HCT116 (cell line): Measurements from ENCODE around the gene CRAT. TPM values are rescaled to one million over a fixed set of nuclear protein-coding genes. Genes with fewer than 3 reads are reported as not detected.

Experiments used
- ATAC-seq: fragments of 200-7000 bp; cut with Tn5 transposase; 2 replicates; pipeline ENCODE4 v1.9.1; 2020; ENCODE audit warnings: mild to moderate bottlenecking, moderate library complexity
- BruUV-seq: library from RNA; stranded (reverse); fragments of 400-500 nt; replicated peaks from 2 replicates; lab custom pipeline; 2021; lab: Mats Ljungman, UMichigan
- CTCF ChIA-PET: fragments of 300-600 bp; sonication (Branson Sonifier 250); formaldehyde crosslinking; loops from one replicate; lab custom pipeline; 2021; ENCODE audit warnings: antibody characterized with exemption; lab: Charles Lee
- POLR2A ChIA-PET: fragments of 300-600, 350-600 bp; sonication (Branson Sonifier 250); formaldehyde crosslinking; loops from one replicate; lab custom pipeline; 2021; ENCODE audit warnings: antibody characterized with exemption; lab: Charles Lee
- RAD21 ChIA-PET, 2 experiments: fragments of 300-600 bp; sonication (Branson Sonifier 250); formaldehyde crosslinking; loops; one replicate each; lab custom pipeline; 2023; ENCODE audit warnings: low total read pairs in 2 of 2; ENCODE audit not compliant: uncharacterized antibody in 2 of 2, unreplicated experiment in 2 of 2, low non-redundant PET in 1 of 2; lab: Charles Lee
- DNase-seq: peaks from one replicate; pipeline ENCODE4 v3.0.0-alpha.2; 2010; ENCODE audit warnings: low read depth, low spot score
- H2AFZ ChIP-seq: fragments of 200-600 bp; shearing (Covaris generic), sonication (generic); 2 replicates; pipeline ENCODE4 v1.6.1; 2017; ENCODE audit warnings: low read depth, mixed run types, mixed read lengths, antibody characterized with exemption, low read length; ENCODE audit not compliant: poor library complexity, severe bottlenecking
- H3K27ac ChIP-seq: 2 replicates; pipeline ENCODE4 v1.5.1; 2012; ENCODE audit warnings: low read depth, low read length
- H3K27me3 ChIP-seq: fragments of 200-600 bp; sonication (generic); 2 replicates; pipeline ENCODE4 v1.6.1; 2016; ENCODE audit warnings: mixed run types, low read length, mixed read lengths; ENCODE audit not compliant: insufficient read depth
- H3K36me3 ChIP-seq, 2 experiments: fragments of 200-500 bp in 1 of 2; fragments of 200-600 bp in 1 of 2; sonication (Bioruptor generic) in 1 of 2; sonication (generic) in 1 of 2; 2 replicates each; pipeline versions ENCODE4 v1.5.1 to v1.6.1; 2014 to 2016; ENCODE audit warnings: low read length in 2 of 2, inconsistent platforms in 1 of 2, mixed read lengths in 1 of 2, mixed run types in 1 of 2; ENCODE audit not compliant: insufficient read depth in 2 of 2, control insufficient read depth in 1 of 2
- H3K4me1 ChIP-seq, 2 experiments: fragments of 200-600 bp in 1 of 2; sonication (generic) in 1 of 2; 2 replicates each; pipeline versions ENCODE4 v1.5.1 to v1.6.1; 2012 to 2017; ENCODE audit warnings: low read length in 2 of 2, inconsistent platforms in 1 of 2, mild to moderate bottlenecking in 1 of 2, mixed read lengths in 1 of 2, mixed run types in 1 of 2, moderate library complexity in 1 of 2; ENCODE audit not compliant: insufficient read depth in 2 of 2, control insufficient read depth in 1 of 2
- H3K4me2 ChIP-seq: fragments of 200-600 bp; sonication (generic); 2 replicates; pipeline ENCODE4 v1.6.1; 2017; ENCODE audit warnings: mixed run types, low read length, mixed read lengths
- H3K4me3 ChIP-seq, 2 experiments: fragments of 200-600 bp in 1 of 2; sonication (generic) in 1 of 2; replicated peaks in 1 of 2; 2 replicates each; pipeline ENCODE4 v1.5.1; 2011 to 2016; ENCODE audit warnings: low read length in 2 of 2, control low read depth in 1 of 2, low read depth in 1 of 2, mild to moderate bottlenecking in 1 of 2, mixed read lengths in 1 of 2, mixed run types in 1 of 2
- H3K79me2 ChIP-seq: fragments of 200-600 bp; sonication (generic); 2 replicates; pipeline ENCODE4 v1.6.1; 2017; ENCODE audit warnings: mild to moderate bottlenecking, mixed run types, low read length, moderate library complexity, mixed read lengths; ENCODE audit not compliant: insufficient read depth
- H3K9ac ChIP-seq: fragments of 200-600 bp; sonication (generic); 2 replicates; pipeline ENCODE4 v1.6.1; 2016; ENCODE audit warnings: low read length, mixed read lengths
- H3K9me2 ChIP-seq: fragments of 200-600 bp; sonication (generic), shearing (Covaris generic); 2 replicates; pipeline ENCODE4 v1.6.1; 2017; ENCODE audit warnings: mixed run types, mild to moderate bottlenecking, moderate library complexity; ENCODE audit not compliant: insufficient read depth
- H3K9me3 ChIP-seq, 2 experiments: fragments of 200-500 bp in 1 of 2; fragments of 200-600 bp in 1 of 2; sonication (Bioruptor generic) in 1 of 2; sonication (generic) in 1 of 2; 2 replicates each; pipeline ENCODE4 v1.6.1; 2014 to 2017; ENCODE audit warnings: low read length in 2 of 2, mixed read lengths in 2 of 2, inconsistent platforms in 1 of 2, low read depth in 1 of 2, mild to moderate bottlenecking in 1 of 2, mixed run types in 1 of 2, moderate library complexity in 1 of 2; ENCODE audit not compliant: control insufficient read depth in 1 of 2, insufficient read depth in 1 of 2
- H4K20me1 ChIP-seq: fragments of 200-600 bp; sonication (generic), shearing (Covaris generic); 2 replicates; pipeline ENCODE4 v1.6.1; 2017; ENCODE audit warnings: mixed run types, mild to moderate bottlenecking, moderate library complexity; ENCODE audit not compliant: insufficient read depth
- ATF3 ChIP-seq: IDR thresholded peaks from 2 replicates; pipeline ENCODE4 v1.6.1; 2012
- CEBPB ChIP-seq: IDR thresholded peaks from 2 replicates; pipeline ENCODE4 v1.6.1; 2012; ENCODE audit warnings: low read depth
- CTCF ChIP-seq, 3 experiments: fragments of 200-600 bp in 1 of 3; sonication (generic) in 1 of 3; IDR thresholded peaks in 2 of 3; conservative IDR thresholded peaks in 1 of 3; 2 replicates each; pipeline ENCODE4 v1.5.1; 2012 to 2017; ENCODE audit warnings: low read depth in 2 of 3, low read length in 2 of 3, antibody characterized with exemption in 1 of 3, borderline replicate concordance in 1 of 3, control low read depth in 1 of 3, mild to moderate bottlenecking in 1 of 3, mixed read lengths in 1 of 3, mixed run types in 1 of 3, moderate library complexity in 1 of 3; ENCODE audit not compliant: insufficient read depth in 1 of 3
- EGR1 ChIP-seq: IDR thresholded peaks from 2 replicates; pipeline ENCODE4 v1.6.1; 2012; ENCODE audit warnings: low read depth
- EZH2 ChIP-seq: fragments of 200-600 bp; sonication (generic); IDR thresholded peaks from 2 replicates; pipeline ENCODE4 v1.6.1; 2017; ENCODE audit warnings: antibody characterized with exemption, mixed run types
- EZH2phosphoT487 ChIP-seq: fragments of 200-600 bp; IDR thresholded peaks from 2 replicates; pipeline ENCODE4 v1.6.1; 2018; ENCODE audit warnings: antibody characterized with exemption, borderline replicate concordance
- RAD21 ChIP-seq: IDR thresholded peaks from 2 replicates; pipeline ENCODE4 v1.6.1; 2012; ENCODE audit warnings: low read depth, mild to moderate bottlenecking
- SIN3A ChIP-seq: IDR thresholded peaks from 2 replicates; pipeline ENCODE4 v1.6.1; 2012; ENCODE audit warnings: low read depth
- TCF7L2 ChIP-seq: IDR thresholded peaks from 2 replicates; pipeline ENCODE4 v1.7.0; 2011; ENCODE audit warnings: borderline replicate concordance, inconsistent platforms; ENCODE audit not compliant: insufficient read depth, insufficient read length; ENCODE audit errors: extremely low read depth
- YY1 ChIP-seq: IDR thresholded peaks from 2 replicates; pipeline ENCODE4 v1.6.1; 2011; ENCODE audit warnings: low read length, low read depth, moderate library complexity, mild to moderate bottlenecking; ENCODE audit not compliant: insufficient replicate concordance; ENCODE audit errors: extremely low read depth
- ZFX ChIP-seq: fragments of 450-650 bp; IDR thresholded peaks from 2 replicates; pipeline ENCODE4 v1.6.1; 2017
- ZNF274 ChIP-seq: fragments of 200-500 bp; sonication (Bioruptor generic); IDR thresholded peaks from 2 replicates; pipeline ENCODE4 v1.6.1; 2014; ENCODE audit warnings: mild to moderate bottlenecking, low read depth, low read length, inconsistent platforms
- intact Hi-C: fragments of 100-400 bp; cut with micrococcal nuclease; formaldehyde crosslinking; loops from 2 replicates; pipeline ENCODE4 v1.10.0; 2022
- total RNA-seq: library from RNA; stranded (reverse); gene quantifications from one replicate; pipeline ENCODE4 v1.2.1, GENCODE V29; 2021; ENCODE audit not compliant: unreplicated experiment
- TF ChIP-seq, protein P1 (sequence below): IDR thresholded peaks from 2 replicates; pipeline ENCODE4 v1.6.1; 2012; ENCODE audit warnings: low read depth
- TF ChIP-seq, protein P2 (sequence below): IDR thresholded peaks from 2 replicates; pipeline ENCODE4 v1.6.1; 2012

Gene CRAT
- total RNA-seq, 1 experiment from 2014 or later: 29.0 TPM

- TF ChIP-seq TCF7L2: no peak
- TF ChIP-seq EZH2: no peak
- TF ChIP-seq, protein P1, sequence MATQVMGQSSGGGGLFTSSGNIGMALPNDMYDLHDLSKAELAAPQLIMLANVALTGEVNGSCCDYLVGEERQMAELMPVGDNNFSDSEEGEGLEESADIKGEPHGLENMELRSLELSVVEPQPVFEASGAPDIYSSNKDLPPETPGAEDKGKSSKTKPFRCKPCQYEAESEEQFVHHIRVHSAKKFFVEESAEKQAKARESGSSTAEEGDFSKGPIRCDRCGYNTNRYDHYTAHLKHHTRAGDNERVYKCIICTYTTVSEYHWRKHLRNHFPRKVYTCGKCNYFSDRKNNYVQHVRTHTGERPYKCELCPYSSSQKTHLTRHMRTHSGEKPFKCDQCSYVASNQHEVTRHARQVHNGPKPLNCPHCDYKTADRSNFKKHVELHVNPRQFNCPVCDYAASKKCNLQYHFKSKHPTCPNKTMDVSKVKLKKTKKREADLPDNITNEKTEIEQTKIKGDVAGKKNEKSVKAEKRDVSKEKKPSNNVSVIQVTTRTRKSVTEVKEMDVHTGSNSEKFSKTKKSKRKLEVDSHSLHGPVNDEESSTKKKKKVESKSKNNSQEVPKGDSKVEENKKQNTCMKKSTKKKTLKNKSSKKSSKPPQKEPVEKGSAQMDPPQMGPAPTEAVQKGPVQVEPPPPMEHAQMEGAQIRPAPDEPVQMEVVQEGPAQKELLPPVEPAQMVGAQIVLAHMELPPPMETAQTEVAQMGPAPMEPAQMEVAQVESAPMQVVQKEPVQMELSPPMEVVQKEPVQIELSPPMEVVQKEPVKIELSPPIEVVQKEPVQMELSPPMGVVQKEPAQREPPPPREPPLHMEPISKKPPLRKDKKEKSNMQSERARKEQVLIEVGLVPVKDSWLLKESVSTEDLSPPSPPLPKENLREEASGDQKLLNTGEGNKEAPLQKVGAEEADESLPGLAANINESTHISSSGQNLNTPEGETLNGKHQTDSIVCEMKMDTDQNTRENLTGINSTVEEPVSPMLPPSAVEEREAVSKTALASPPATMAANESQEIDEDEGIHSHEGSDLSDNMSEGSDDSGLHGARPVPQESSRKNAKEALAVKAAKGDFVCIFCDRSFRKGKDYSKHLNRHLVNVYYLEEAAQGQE: no peak
These were observed 41.4 kb downstream of the CRAT start (continued) for GRCh38 chr9:129068990-129069861.

DNA sequence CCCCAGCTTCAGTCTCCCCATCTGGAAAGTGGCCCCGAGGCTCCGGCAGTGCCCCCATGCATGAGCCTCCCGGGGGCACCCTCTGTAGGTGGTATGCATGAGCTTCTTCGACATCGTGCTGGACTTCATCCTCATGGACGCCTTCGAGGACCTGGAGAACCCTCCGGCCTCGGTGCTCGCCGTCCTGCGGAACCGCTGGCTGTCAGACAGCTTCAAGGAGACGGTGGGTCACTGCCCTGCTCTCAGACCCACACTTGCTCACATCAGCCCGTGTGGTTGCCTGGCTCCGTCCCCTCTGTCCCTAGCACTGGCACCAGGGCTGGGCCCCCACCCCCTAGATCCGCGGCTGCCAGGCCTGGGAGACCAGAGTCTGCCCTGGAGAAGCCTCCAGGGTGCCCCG lies 42.5 kb downstream of the CRAT start:
- H3K79me2 ChIP-seq: no peaks in the 10 kb centered on the region
- no peak for DNase-seq
- no peaks in the 10 kb centered on the region for H3K27me3 ChIP-seq
- H3K4me3 ChIP-seq: no peak overlapping the region
- H3K27ac ChIP-seq: no peak overlapping the region
- no TSS peak for BruUV-seq
- intact Hi-C loops: no loop called here
- H3K9ac ChIP-seq: no peak overlapping the region
- ChIA-PET CTCF (interaction anchor here (1.5 kb wide), 1 partner anchor 40 kb away, joined by 4 read pairs; the partner anchor contains the start of gene SH3GLB2), RAD21 (no interaction called here), POLR2A (no interaction called here)
- H2AFZ ChIP-seq: no peak overlapping the region
- 0 out of 4 replicates have a peak, but pooled peaks cover 0 to 4% of the 10 kb centered on the region in 2 experiments for H3K36me3 ChIP-seq
- H4K20me1 ChIP-seq: no peaks in the 10 kb centered on the region
- no peak for ATAC-seq
- no peaks in the 10 kb centered on the region for H3K9me3 ChIP-seq
- no peak overlapping the region for H3K4me2 ChIP-seq
- H3K4me1 ChIP-seq: no peaks in the 10 kb centered on the region
- no peaks in the 10 kb centered on the region for H3K9me2 ChIP-seq
- TF ChIP-seq, protein P1: no peak
- no peak for TF ChIP-seq ATF3
- TF ChIP-seq CTCF (IDR thresholded peaks at IDR 0.05 in 2 of 3, conservative IDR thresholded peaks at IDR 0.05 in 1 of 3; ENCODE audit: borderline replicate concordance in 1 of 3, insufficient read depth in 1 of 3, low read depth in 2 of 3, low read length in 2 of 3): no peak
- no peak for TF ChIP-seq RAD21
- TF ChIP-seq EZH2phosphoT487: no peak
- TF ChIP-seq ZNF274: no peak
- TF ChIP-seq SIN3A: no peak
- TF ChIP-seq CEBPB: no peak
- TF ChIP-seq ZFX: no peak
- TF ChIP-seq, protein P2, sequence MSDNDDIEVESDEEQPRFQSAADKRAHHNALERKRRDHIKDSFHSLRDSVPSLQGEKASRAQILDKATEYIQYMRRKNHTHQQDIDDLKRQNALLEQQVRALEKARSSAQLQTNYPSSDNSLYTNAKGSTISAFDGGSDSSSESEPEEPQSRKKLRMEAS: no peak
- TF ChIP-seq YY1: no peak
- no peak for TF ChIP-seq EGR1
